ENCODE measurements around the gene CUX1. TPM values are rescaled to one million over a fixed set of nuclear protein-coding genes. Genes with fewer than 3 reads are reported as not detected.

CUX1 gene
- total RNA-seq, 1 experiment from 2014 or later: 54.8 TPM

GRCh38 chr7:101823596-101823995, 6.2 kb downstream of the CUX1 start:
- Mint-ChIP-seq H3K27ac (ENCODE audit: unreplicated experiment) (no peak overlapping the region), H3K36me3 (ENCODE audit: insufficient read depth, unreplicated experiment) (no peaks in the 10 kb centered on the region), H3K9me3 (ENCODE audit: low read depth, unreplicated experiment) (no peaks in the 10 kb centered on the region), H3K4me3 (ENCODE audit: low read depth, unreplicated experiment) (no peak overlapping the region), H3K4me1 (ENCODE audit: low read depth, unreplicated experiment) (no peaks in the 10 kb centered on the region), H3K27me3 (ENCODE audit: unreplicated experiment) (no peaks in the 10 kb centered on the region)
- CTCF ChIA-PET: interaction anchor here (0.7 to 1.1 kb wide), 2 partner anchors 33 to 121 kb away, joined by 3 to 5 read pairs; no protein-coding TSS in a partner anchor
- no peak for TF ChIP-seq CTCF (IDR thresholded peaks at IDR 0.05; ENCODE audit: unreplicated experiment)
- DNase-seq: no peak
- intact Hi-C loops (cut with micrococcal nuclease; ENCODE audit: unreplicated experiment): no loop called here
- BruUV-seq (replicated peaks): no TSS peak

GRCh38 chr7:101824440-101824839, 7.0 kb downstream of the CUX1 start:
- H3K27me3 Mint-ChIP-seq (ENCODE audit: unreplicated experiment): no peaks in the 10 kb centered on the region
- no peak for DNase-seq
- H3K27ac Mint-ChIP-seq (ENCODE audit: unreplicated experiment): no peak overlapping the region
- no peaks in the 10 kb centered on the region for H3K4me1 Mint-ChIP-seq (ENCODE audit: low read depth, unreplicated experiment)
- no peaks in the 10 kb centered on the region for H3K9me3 Mint-ChIP-seq (ENCODE audit: low read depth, unreplicated experiment)
- TF ChIP-seq CTCF (IDR thresholded peaks at IDR 0.05; ENCODE audit: unreplicated experiment): no peak
- CTCF ChIA-PET: no interaction called here
- no peaks in the 10 kb centered on the region for H3K36me3 Mint-ChIP-seq (ENCODE audit: insufficient read depth, unreplicated experiment)
- BruUV-seq (replicated peaks): no TSS peak
- intact Hi-C loops (cut with micrococcal nuclease; ENCODE audit: unreplicated experiment): no loop called here
- H3K4me3 Mint-ChIP-seq (ENCODE audit: low read depth, unreplicated experiment): no peak overlapping the region

- H3K9me3 Mint-ChIP-seq (ENCODE audit: low read depth, unreplicated experiment): no peaks in the 10 kb centered on the region
- H3K27ac Mint-ChIP-seq (ENCODE audit: unreplicated experiment): no peak overlapping the region
- no peak for TF ChIP-seq CTCF (IDR thresholded peaks at IDR 0.05; ENCODE audit: unreplicated experiment)
- no peaks in the 10 kb centered on the region for H3K27me3 Mint-ChIP-seq (ENCODE audit: unreplicated experiment)
- no peak for DNase-seq
- H3K4me1 Mint-ChIP-seq (ENCODE audit: low read depth, unreplicated experiment): no peaks in the 10 kb centered on the region
- no peak overlapping the region for H3K4me3 Mint-ChIP-seq (ENCODE audit: low read depth, unreplicated experiment)
- no TSS peak for BruUV-seq (replicated peaks)
- H3K36me3 Mint-ChIP-seq (ENCODE audit: insufficient read depth, unreplicated experiment): no peaks in the 10 kb centered on the region
- CTCF ChIA-PET: no interaction called here
- intact Hi-C loops (cut with micrococcal nuclease; ENCODE audit: unreplicated experiment): no loop called here
Observed at GRCh38 chr7:101826081-101826835, 8.8 kb downstream of the CUX1 start.

GRCh38 chr7:101828301-101829020, 11.0 kb downstream of the CUX1 start:
- no peak for TF ChIP-seq CTCF (IDR thresholded peaks at IDR 0.05; ENCODE audit: unreplicated experiment)
- no peak for DNase-seq
- BruUV-seq (replicated peaks): no TSS peak
- intact Hi-C loops (cut with micrococcal nuclease; ENCODE audit: unreplicated experiment): no loop called here
- Mint-ChIP-seq H3K4me3 (ENCODE audit: low read depth, unreplicated experiment) (no peak overlapping the region), H3K27me3 (ENCODE audit: unreplicated experiment) (no peaks in the 10 kb centered on the region), H3K4me1 (ENCODE audit: low read depth, unreplicated experiment) (no peaks in the 10 kb centered on the region), H3K27ac (ENCODE audit: unreplicated experiment) (no peak overlapping the region), H3K36me3 (ENCODE audit: insufficient read depth, unreplicated experiment) (no peaks in the 10 kb centered on the region), H3K9me3 (ENCODE audit: low read depth, unreplicated experiment) (no peaks in the 10 kb centered on the region)
- CTCF ChIA-PET: interaction anchor here (0.7 kb wide), 1 partner anchor 344 kb away, joined by 4 read pairs; no protein-coding TSS in a partner anchor
